ENCODE data around the gene TENM3.

Gene TENM3

GRCh38 chr4:182827166-182827565 lies 584.0 kb downstream of the TENM3 start:
- in situ Hi-C loops (cut with MboI; ENCODE audit: low sequenced_read_pairs): no loop called here

- in situ Hi-C loops (cut with MboI; ENCODE audit: low sequenced_read_pairs): no loop called here
These were observed 584.8 kb downstream of the TENM3 start for GRCh38 chr4:182827954-182828353.

- in situ Hi-C loops (cut with MboI; ENCODE audit: low sequenced_read_pairs): no loop called here
These were observed 585.3 kb downstream of the TENM3 start for GRCh38 chr4:182828360-182829025.

- in situ Hi-C loops (cut with MboI; ENCODE audit: low sequenced_read_pairs): no loop called here
These were observed 586.0 kb downstream of the TENM3 start for GRCh38 chr4:182829196-182829595.

GRCh38 chr4:182831376-182831775 lies 588.2 kb downstream of the TENM3 start:
- in situ Hi-C loops (cut with MboI; ENCODE audit: low sequenced_read_pairs): no loop called here

- in situ Hi-C loops (cut with MboI; ENCODE audit: low sequenced_read_pairs): no loop called here
These were observed 589.3 kb downstream of the TENM3 start for GRCh38 chr4:182832352-182833120.

GRCh38 chr4:182835006-182835740 lies 592.0 kb downstream of the TENM3 start:
- in situ Hi-C loops (cut with MboI; ENCODE audit: low sequenced_read_pairs): no loop called here

GRCh38 chr4:182837831-182838230 lies 594.6 kb downstream of the TENM3 start:
- in situ Hi-C loops (cut with MboI; ENCODE audit: low sequenced_read_pairs): no loop called here

GRCh38 chr4:182838535-182838934 lies 595.3 kb downstream of the TENM3 start:
- in situ Hi-C loops (cut with MboI; ENCODE audit: low sequenced_read_pairs): no loop called here

GRCh38 chr4:182839256-182839655 lies 596.1 kb downstream of the TENM3 start:
- in situ Hi-C loops (cut with MboI; ENCODE audit: low sequenced_read_pairs): no loop called here

GRCh38 chr4:182840108-182840507 lies 596.9 kb downstream of the TENM3 start:
- in situ Hi-C loops (cut with MboI; ENCODE audit: low sequenced_read_pairs): no loop called here

- in situ Hi-C loops (cut with MboI; ENCODE audit: low sequenced_read_pairs): no loop called here
These were observed 599.0 kb downstream of the TENM3 start for GRCh38 chr4:182842104-182842600.

GRCh38 chr4:182842759-182843390 lies 599.7 kb downstream of the TENM3 start:
- in situ Hi-C loops (cut with MboI; ENCODE audit: low sequenced_read_pairs): no loop called here

GRCh38 chr4:182843808-182844325 lies 600.7 kb downstream of the TENM3 start:
- in situ Hi-C loops (cut with MboI; ENCODE audit: low sequenced_read_pairs): no loop called here

GRCh38 chr4:182845618-182846017 lies 602.4 kb downstream of the TENM3 start:
- in situ Hi-C loops (cut with MboI; ENCODE audit: low sequenced_read_pairs): no loop called here

GRCh38 chr4:182846036-182846435 lies 602.8 kb downstream of the TENM3 start:
- in situ Hi-C loops (cut with MboI; ENCODE audit: low sequenced_read_pairs): no loop called here

- in situ Hi-C loops (cut with MboI; ENCODE audit: low sequenced_read_pairs): no loop called here
These were observed 604.6 kb downstream of the TENM3 start for GRCh38 chr4:182847576-182848450.

GRCh38 chr4:182848685-182849084 lies 605.5 kb downstream of the TENM3 start:
- in situ Hi-C loops (cut with MboI; ENCODE audit: low sequenced_read_pairs): no loop called here
